DOHH2 (cell line): Measurements from ENCODE around the gene LCN15.
"Not testable (repeated sequence)": the region's sequence is repeated elsewhere in the genome, so short reads cannot be mapped to it uniquely, and the experiment has no call there.

ENCODE experiments used
- H3F3A ChIP-seq: fragments of 200-600 bp; sonication (generic), shearing (Covaris generic); 2 replicates; pipeline ENCODE4 v1.6.0; 2016; ENCODE audit warnings: antibody characterized with exemption, mild to moderate bottlenecking; ENCODE audit not compliant: control insufficient read depth, insufficient read depth
- H3K27ac ChIP-seq: fragments of 200-600 bp; sonication (generic); 2 replicates; pipeline ENCODE4 v1.5.1; 2014; ENCODE audit warnings: low read depth, mild to moderate bottlenecking, low read length, moderate library complexity
- H3K27me3 ChIP-seq: fragments of 200-600 bp; sonication (generic); 2 replicates; pipeline ENCODE4 v1.6.1; 2014; ENCODE audit warnings: mild to moderate bottlenecking, low read length, mixed read lengths; ENCODE audit not compliant: control insufficient read depth
- H3K36me3 ChIP-seq: fragments of 200-600 bp; sonication (generic); 2 replicates; pipeline ENCODE4 v1.6.1; 2014; ENCODE audit warnings: mild to moderate bottlenecking, low read length, moderate library complexity, mixed read lengths; ENCODE audit not compliant: control insufficient read depth
- H3K4me1 ChIP-seq: fragments of 200-600 bp; sonication (generic); 2 replicates; pipeline ENCODE4 v1.6.1; 2014; ENCODE audit warnings: mild to moderate bottlenecking, low read length, mixed read lengths; ENCODE audit not compliant: control insufficient read depth
- H3K4me2 ChIP-seq: fragments of 200-600 bp; sonication (generic); 2 replicates; pipeline ENCODE4 v1.6.0; 2014; ENCODE audit warnings: mild to moderate bottlenecking, low read length, moderate library complexity
- H3K4me3 ChIP-seq: fragments of 200-600 bp; sonication (generic); 2 replicates; pipeline ENCODE4 v1.5.1; 2014; ENCODE audit warnings: mild to moderate bottlenecking, low read length, mixed read lengths
- H3K79me2 ChIP-seq: fragments of 200-600 bp; sonication (generic); 2 replicates; pipeline ENCODE4 v1.6.1; 2014; ENCODE audit warnings: mild to moderate bottlenecking, low read length, mixed read lengths; ENCODE audit not compliant: control insufficient read depth
- H3K9me2 ChIP-seq: fragments of 200-600 bp; sonication (generic); replicated peaks from 2 replicates; pipeline ENCODE4 v1.6.1; 2014; ENCODE audit warnings: mild to moderate bottlenecking, low read length, mixed read lengths; ENCODE audit not compliant: control insufficient read depth
- H3K9me3 ChIP-seq: fragments of 200-600 bp; sonication (generic); 2 replicates; pipeline ENCODE4 v1.6.1; 2014; ENCODE audit warnings: antibody characterized with exemption, low read length, mixed read lengths; ENCODE audit not compliant: control insufficient read depth, insufficient read depth
- H4K20me1 ChIP-seq: fragments of 200-600 bp; sonication (generic); 2 replicates; pipeline ENCODE4 v1.6.0; 2014; ENCODE audit warnings: low read depth, mild to moderate bottlenecking, antibody characterized with exemption, low read length, moderate library complexity; ENCODE audit not compliant: control insufficient read depth, insufficient read depth
- EZH2phosphoT487 ChIP-seq: fragments of 200-600 bp; sonication (generic); IDR thresholded peaks from 2 replicates; pipeline ENCODE4 v1.6.1; 2017; ENCODE audit warnings: borderline replicate concordance, mild to moderate bottlenecking, antibody characterized with exemption, low read length, moderate library complexity, mixed read lengths
- TF ChIP-seq, protein P1 (sequence below): fragments of 200-600 bp; sonication (generic); IDR thresholded peaks from one replicate; pipeline ENCODE4 v1.5.1; 2014; ENCODE audit warnings: antibody characterized with exemption, mild to moderate bottlenecking, low read depth, low read length; ENCODE audit not compliant: poor library complexity, severe bottlenecking

Gene LCN15

DNA sequence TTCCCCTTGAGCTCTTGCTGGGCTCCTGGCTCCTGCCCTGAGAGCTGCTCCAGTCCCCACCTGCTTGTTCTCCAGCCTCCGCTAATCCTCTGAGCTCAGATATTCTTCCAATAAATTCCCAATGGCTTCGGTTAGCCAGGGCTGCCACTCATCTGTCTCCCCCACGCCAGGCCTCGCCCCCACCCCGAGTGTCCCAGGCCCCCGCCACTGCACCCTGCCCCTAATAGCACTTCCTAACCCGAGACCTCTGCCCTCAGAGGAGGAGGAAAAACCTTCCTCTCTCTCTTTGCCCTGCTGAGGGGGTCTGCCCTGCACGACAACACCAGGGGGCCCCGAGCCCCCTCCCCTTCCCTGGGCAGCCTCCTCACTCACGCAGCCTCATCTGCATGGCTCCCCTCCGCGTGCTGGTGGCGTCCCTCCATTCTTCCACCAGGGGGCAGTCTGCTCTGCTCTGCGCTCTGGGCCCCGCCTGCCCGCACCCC, 5.4 kb upstream of the LCN15 start:
- peaks cover 9% of the 10 kb centered on the region for H3K27me3 ChIP-seq
- H3K4me1 ChIP-seq = peaks cover 42% of the 10 kb centered on the region
- H3K79me2 ChIP-seq = no peaks in the 10 kb centered on the region
- H3K4me3 ChIP-seq = no peak overlapping the region
- H3K9me2 ChIP-seq = no peaks in the 10 kb centered on the region
- H4K20me1 ChIP-seq = no peaks in the 10 kb centered on the region
- peaks cover 14% of the 10 kb centered on the region; the same call in 1 of the 2 replicates for H3K9me3 ChIP-seq
- no peak overlapping the region for H3K27ac ChIP-seq
- peaks cover 2% of the 10 kb centered on the region; the same call in 1 of the 2 replicates for H3K36me3 ChIP-seq
- no peak for TF ChIP-seq EZH2phosphoT487
- TF ChIP-seq, protein P1, sequence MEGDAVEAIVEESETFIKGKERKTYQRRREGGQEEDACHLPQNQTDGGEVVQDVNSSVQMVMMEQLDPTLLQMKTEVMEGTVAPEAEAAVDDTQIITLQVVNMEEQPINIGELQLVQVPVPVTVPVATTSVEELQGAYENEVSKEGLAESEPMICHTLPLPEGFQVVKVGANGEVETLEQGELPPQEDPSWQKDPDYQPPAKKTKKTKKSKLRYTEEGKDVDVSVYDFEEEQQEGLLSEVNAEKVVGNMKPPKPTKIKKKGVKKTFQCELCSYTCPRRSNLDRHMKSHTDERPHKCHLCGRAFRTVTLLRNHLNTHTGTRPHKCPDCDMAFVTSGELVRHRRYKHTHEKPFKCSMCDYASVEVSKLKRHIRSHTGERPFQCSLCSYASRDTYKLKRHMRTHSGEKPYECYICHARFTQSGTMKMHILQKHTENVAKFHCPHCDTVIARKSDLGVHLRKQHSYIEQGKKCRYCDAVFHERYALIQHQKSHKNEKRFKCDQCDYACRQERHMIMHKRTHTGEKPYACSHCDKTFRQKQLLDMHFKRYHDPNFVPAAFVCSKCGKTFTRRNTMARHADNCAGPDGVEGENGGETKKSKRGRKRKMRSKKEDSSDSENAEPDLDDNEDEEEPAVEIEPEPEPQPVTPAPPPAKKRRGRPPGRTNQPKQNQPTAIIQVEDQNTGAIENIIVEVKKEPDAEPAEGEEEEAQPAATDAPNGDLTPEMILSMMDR = peak; percentile 70
- H3F3A ChIP-seq = peaks cover 13% of the 10 kb centered on the region
- H3K4me2 ChIP-seq = peak overlapping the region; percentile 55

DNA sequence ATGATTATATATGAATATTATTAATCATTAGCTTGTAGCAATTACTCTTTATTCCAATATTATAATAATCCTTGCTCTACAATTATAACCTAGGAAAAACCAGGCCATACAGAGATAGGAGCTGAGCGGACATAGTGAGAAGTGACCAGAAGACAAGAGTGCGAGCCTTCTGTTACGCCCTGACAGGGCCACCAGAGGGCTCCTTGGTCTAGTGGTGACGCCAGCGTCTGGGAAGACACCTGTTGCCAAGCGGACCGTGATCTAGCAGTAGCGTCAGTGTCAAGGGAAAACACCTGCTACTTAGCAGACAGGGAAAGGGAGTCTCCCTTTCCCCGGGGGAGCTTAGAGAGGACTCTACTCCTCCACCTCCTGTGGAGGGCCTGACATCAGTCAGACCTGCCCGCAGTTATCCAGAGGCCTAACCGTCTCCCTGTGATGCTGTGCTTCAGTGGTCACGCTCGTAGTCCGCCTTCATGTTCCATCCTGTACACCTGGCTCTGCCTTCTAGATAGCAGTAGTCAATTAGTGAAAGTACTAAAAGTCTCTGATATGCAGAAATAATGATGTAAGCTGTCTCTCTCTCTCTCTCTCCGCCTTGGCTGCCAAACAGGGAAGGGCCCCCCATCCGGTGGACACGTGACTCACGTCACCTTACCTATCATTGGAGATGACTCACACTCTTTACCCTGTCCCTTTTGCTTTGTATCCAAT, 2.2 kb upstream of the LCN15 start:
- not testable (repeated sequence) for H3K9me3 ChIP-seq, H3K79me2 ChIP-seq, H3K36me3 ChIP-seq, H3K9me2 ChIP-seq, H4K20me1 ChIP-seq
- Histone ChIP-seq H3F3A (peaks cover 13% of the 10 kb centered on the region), H3K27ac (0 out of 2 replicates have a peak overlapping the region, but pooled peaks have one; percentile 15), H3K27me3 (peaks cover 17% of the 10 kb centered on the region), H3K4me1 (peaks cover 38% of the 10 kb centered on the region), H3K4me3 (0 out of 2 replicates have a peak overlapping the region, but pooled peaks have one; percentile 22), H3K4me2 (peak overlapping the region; percentile 54)

DNA sequence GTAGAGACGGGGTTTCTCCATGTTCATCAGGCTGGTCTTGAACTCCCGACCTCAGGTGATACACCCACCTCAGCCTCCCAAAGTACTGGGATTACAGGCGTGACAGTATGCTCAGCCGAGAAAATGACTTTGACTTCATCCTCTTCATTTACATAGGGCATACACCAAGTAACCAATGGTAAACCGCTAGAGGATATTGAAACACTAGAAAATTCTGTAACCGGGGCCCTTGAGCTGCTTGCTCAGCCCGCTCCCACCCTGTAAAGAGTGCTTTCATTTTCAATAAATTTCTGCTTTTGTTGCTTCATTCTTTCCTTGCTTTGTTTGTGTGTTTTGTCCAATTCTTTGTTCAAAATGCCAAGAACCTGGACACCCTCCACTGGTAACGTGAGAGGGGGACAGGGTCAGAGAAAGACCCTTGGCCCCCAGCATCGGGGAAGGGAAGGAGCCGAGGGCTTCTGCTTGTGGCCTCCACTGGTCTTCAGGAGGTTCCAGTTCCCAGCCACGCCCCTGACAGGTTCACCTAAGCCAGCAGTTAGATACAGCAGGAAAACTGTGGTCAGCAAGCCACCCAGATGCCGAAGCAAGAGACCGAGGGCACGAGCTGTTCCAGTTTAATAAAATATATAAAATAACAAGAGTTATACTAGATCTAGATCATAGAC, 1.6 kb upstream of the LCN15 start:
- H4K20me1 ChIP-seq, H3K27ac ChIP-seq, H3K9me2 ChIP-seq, H3K9me3 ChIP-seq, H3K4me2 ChIP-seq, H3K36me3 ChIP-seq, H3K79me2 ChIP-seq, H3K4me3 ChIP-seq: not testable (repeated sequence)
- H3F3A ChIP-seq = peaks cover 13% of the 10 kb centered on the region
- peaks cover 17% of the 10 kb centered on the region for H3K27me3 ChIP-seq
- peaks cover 41% of the 10 kb centered on the region for H3K4me1 ChIP-seq

DNA sequence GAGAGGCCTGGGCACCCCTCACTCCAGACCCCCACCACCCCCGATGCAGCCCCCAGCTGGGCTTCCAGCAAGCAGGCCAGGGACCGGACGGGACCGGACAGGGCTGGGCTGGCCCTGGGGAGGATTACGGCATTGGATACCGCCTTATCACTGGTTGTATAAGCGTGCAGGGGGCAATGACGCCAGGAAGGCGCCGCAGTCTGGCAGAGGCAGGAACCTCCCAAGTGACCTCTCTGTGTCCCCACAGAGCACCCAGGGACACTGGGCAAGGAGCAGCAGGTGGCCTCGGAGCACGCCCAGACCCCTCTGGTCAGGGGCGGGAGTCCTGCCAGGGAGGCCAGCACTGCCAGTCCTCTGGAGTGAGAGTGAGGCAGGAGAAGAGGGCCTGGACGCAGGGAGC, 723 bp upstream of the LCN15 start:
- Histone ChIP-seq H3K27ac (no peak overlapping the region), H3K36me3 (no peaks in the 10 kb centered on the region), H3K4me2 (no peak overlapping the region), H3F3A (peaks cover 13% of the 10 kb centered on the region), H4K20me1 (no peaks in the 10 kb centered on the region), H3K4me1 (peaks cover 45% of the 10 kb centered on the region), H3K79me2 (no peaks in the 10 kb centered on the region), H3K9me3 (no peaks in the 10 kb centered on the region), H3K27me3 (peaks cover 17% of the 10 kb centered on the region), H3K9me2 (no peaks in the 10 kb centered on the region), H3K4me3 (no peak overlapping the region)
- TF ChIP-seq EZH2phosphoT487 = no peak
- TF ChIP-seq, protein P1 = no peak
